HepG2 (cell line): ENCODE results near the gene CEP128. TPM values are rescaled to one million over a fixed set of nuclear protein-coding genes. Genes with fewer than 3 reads are reported as not detected.

Experiments used
- ATAC-seq: fragments of 200-7000 bp; cut with Tn5 transposase; 3 replicates; pipeline ENCODE4 v1.9.1; 2020; ENCODE audit warnings: mild to moderate bottlenecking, moderate library complexity
- BruUV-seq: library from RNA; stranded (reverse); fragments of 400-500 nt; replicated peaks from 2 replicates; lab custom pipeline; 2021; lab: Mats Ljungman, UMichigan
- CTCF ChIA-PET: fragments of 300-600 bp; formaldehyde crosslinking; extraction: SDS; loops from one replicate; lab custom pipeline; 2021; ENCODE audit warnings: low total read pairs, inconsistent platforms, low intra/inter-chr PET ratio; lab: Yijun Ruan, JAX
- POLR2A ChIA-PET: fragments of 350-600 bp; sonication (Branson Sonifier 250); formaldehyde crosslinking; loops from one replicate; lab custom pipeline; 2020; ENCODE audit warnings: antibody characterized with exemption, inconsistent platforms; lab: Yijun Ruan, JAX
- DNase-seq: peaks from one replicate; pipeline ENCODE4 v3.0.0-alpha.2; 2015; ENCODE audit warnings: low spot score
- FAIRE-seq: peaks from 3 replicates; lab custom pipeline; 2011; peaks lifted over from hg19 to GRCh38; lab: Jason Lieb, UNC
- H2AFZ ChIP-seq: one replicate; pipeline ENCODE4 v1.6.1; 2011; ENCODE audit warnings: low read length, inconsistent platforms
- H3K27ac ChIP-seq: fragments of 300-600 bp; 3 replicates; pipeline ENCODE4 v1.8.0; 2011; ENCODE audit warnings: mixed run types, mild to moderate bottlenecking, mixed read lengths, low read length, inconsistent platforms; ENCODE audit not compliant: insufficient read depth; ENCODE audit errors: extremely low read length
- H3K27me3 ChIP-seq, 2 experiments: fragments of 200-600 bp in 1 of 2; 2 replicates in 1 of 2; 3 replicates in 1 of 2; pipeline versions ENCODE4 v1.6.0 to v1.8.0; 2011; ENCODE audit warnings: low read length in 2 of 2, mild to moderate bottlenecking in 2 of 2, moderate library complexity in 2 of 2, inconsistent platforms in 1 of 2; ENCODE audit not compliant: insufficient read depth in 2 of 2, control insufficient read depth in 1 of 2
- H3K36me3 ChIP-seq, 2 experiments: fragments of 200-600 bp in 1 of 2; replicated peaks in 1 of 2; 2 replicates in 1 of 2; 3 replicates in 1 of 2; pipeline versions ENCODE4 v1.5.1 to v1.8.0; 2011; ENCODE audit warnings: low read length in 2 of 2, inconsistent platforms in 1 of 2; ENCODE audit not compliant: insufficient read depth in 2 of 2, control insufficient read depth in 1 of 2
- H3K4me1 ChIP-seq: 2 replicates; pipeline ENCODE4 v1.5.1; 2012; ENCODE audit warnings: low read length, inconsistent platforms; ENCODE audit not compliant: insufficient read depth
- H3K4me2 ChIP-seq: 2 replicates; pipeline ENCODE4 v1.6.0; 2011; ENCODE audit warnings: low read depth, low read length, inconsistent platforms
- H3K4me3 ChIP-seq, 3 experiments: fragments of 200-600 bp in 1 of 3; sonication (generic), shearing (Covaris generic) in 1 of 3; replicated peaks in 1 of 3; 2 replicates each; pipeline ENCODE4 v1.5.1; 2011 to 2016; ENCODE audit warnings: low read length in 3 of 3, inconsistent platforms in 2 of 3, low read depth in 2 of 3, mild to moderate bottlenecking in 2 of 3, control low read depth in 1 of 3, mixed read lengths in 1 of 3; ENCODE audit not compliant: insufficient read depth in 1 of 3
- H3K79me2 ChIP-seq: one replicate; pipeline ENCODE4 v1.6.1; 2011; ENCODE audit warnings: low read length, inconsistent platforms; ENCODE audit not compliant: insufficient read depth
- H3K9ac ChIP-seq: 2 replicates; pipeline ENCODE4 v1.6.0; 2011; ENCODE audit warnings: mild to moderate bottlenecking, low read depth, low read length, inconsistent platforms; ENCODE audit not compliant: insufficient read depth
- H3K9me3 ChIP-seq: 2 replicates; pipeline ENCODE4 v1.5.1; 2012; ENCODE audit warnings: mild to moderate bottlenecking, low read length
- H4K20me1 ChIP-seq: 2 replicates; pipeline ENCODE4 v1.6.0; 2011; ENCODE audit warnings: inconsistent platforms, mild to moderate bottlenecking, low read length, moderate library complexity; ENCODE audit not compliant: insufficient read depth
- ATF7-NPFF ChIP-seq: sonication (generic); formaldehyde crosslinking; IDR thresholded peaks from 2 replicates; pipeline ENCODE4 v1.8.1; 2023; ENCODE audit warnings: mild to moderate bottlenecking, low read depth, missing genetic modification reagents, moderate library complexity
- FOXP1 ChIP-seq, 2 experiments: fragments of 450-650 bp in 1 of 2; IDR thresholded peaks; 2 replicates each; pipeline ENCODE4 v1.6.1; 2017 to 2018; ENCODE audit warnings: antibody characterized with exemption in 1 of 2
- FUBP1 ChIP-seq: sonication (generic); formaldehyde crosslinking; IDR thresholded peaks from 2 replicates; pipeline ENCODE4 v1.5.1; 2020; ENCODE audit warnings: missing genetic modification reagents, mild to moderate bottlenecking, borderline replicate concordance
- GTF2F1 ChIP-seq: fragments of 150-350 bp; IDR thresholded peaks from 2 replicates; pipeline ENCODE4 v1.6.1; 2014; ENCODE audit warnings: low read length
- KDM5A ChIP-seq: fragments of 200-600 bp; sonication (generic); IDR thresholded peaks from 2 replicates; pipeline ENCODE4 v1.7.0; 2018; ENCODE audit warnings: antibody characterized with exemption, mild to moderate bottlenecking, low read length, borderline replicate concordance
- NCOR1 ChIP-seq: fragments of 200-600 bp; sonication (generic); IDR thresholded peaks from 2 replicates; pipeline ENCODE4 v1.7.0; 2017; ENCODE audit warnings: antibody characterized with exemption, low read length, borderline replicate concordance
- RAD21 ChIP-seq: fragments of 450-650 bp; formaldehyde crosslinking; IDR thresholded peaks from 2 replicates; pipeline ENCODE4 v1.5.0; 2020; ENCODE audit warnings: mild to moderate bottlenecking
- TBL1XR1 ChIP-seq: fragments of 150-350 bp; IDR thresholded peaks from 2 replicates; pipeline ENCODE4 v1.6.1; 2014; ENCODE audit warnings: borderline replicate concordance, low read length; ENCODE audit not compliant: partially characterized antibody
- ZBTB1 ChIP-seq: sonication (generic); formaldehyde crosslinking; IDR thresholded peaks from 2 replicates; pipeline ENCODE4 v1.4.0; 2020; ENCODE audit warnings: missing genetic modification reagents, borderline replicate concordance
- ZNF335 ChIP-seq: sonication (generic); formaldehyde crosslinking; IDR thresholded peaks from 2 replicates; pipeline ENCODE4 v1.4.0; 2020; ENCODE audit warnings: missing genetic modification reagents
- WGBS: methylation state at CpG from one replicate; pipeline ENCODE4 v1.1.6; 2017; ENCODE audit warnings: low lambda C conversion rate; 5-methylcytosine and 5-hydroxymethylcytosine counted together
- in situ Hi-C: cut with HindIII; loops from 2 replicates; pipeline ENCODE4 v1.10.0; 2017; ENCODE audit warnings: low pct_unique_long_range_greater_than_20kb; ENCODE audit not compliant: extremely low pct_ligation_motif_present
- intact Hi-C: fragments of 100-400 bp; cut with micrococcal nuclease; formaldehyde crosslinking; loops from one replicate; pipeline ENCODE4 v1.10.0; 2022; ENCODE audit not compliant: unreplicated experiment
- polyA plus RNA-seq, 8 experiments: library from polyadenylated mRNA; depleted of rRNA in 3 of 8; stranded (reverse) in 7 of 8; unstranded in 1 of 8; fragments of >200 nt; fragmentation: Illumina TruSeq in 4 of 8; extraction: Trizol in 4 of 8; gene quantifications; 2 replicates each; pipeline versions ENCODE4 v1.2.1 to v1.2.3, GENCODE V29; 2011 to 2016; ENCODE audit warnings: low read depth in 4 of 8, missing spikeins in 1 of 8, mixed read lengths in 1 of 8; ENCODE audit not compliant: insufficient read depth in 1 of 8
- total RNA-seq, 5 experiments: library from RNA; depleted of rRNA; stranded (reverse); fragments of >200 nt; fragmentation: Illumina TruSeq; extraction: Trizol; gene quantifications; 2 replicates each; pipeline ENCODE4 v1.2.3, GENCODE V29; 2016; ENCODE audit warnings: low read depth in 1 of 5
- TF ChIP-seq, protein P1 (sequence below): sonication (generic); formaldehyde crosslinking; IDR thresholded peaks from 2 replicates; pipeline ENCODE4 v1.4.0; 2020; ENCODE audit warnings: missing genetic modification reagents

Gene CEP128
- total and polyA plus RNA-seq, 2 of the 13 experiments (the other 11 are each of a cell fraction or from before 2014, with no cell fraction given) = 1.3 to 7.5 TPM

GRCh38 chr14:80726211-80726610 lies 215.3 kb downstream of the CEP128 start:
- POLR2A ChIA-PET = no interaction called here
- Histone ChIP-seq H3K79me2 (no peaks in the 10 kb centered on the region), H3K4me3 (no peak overlapping the region), H3K9me3 (no peaks in the 10 kb centered on the region), H2AFZ (no peak overlapping the region), H4K20me1 (no peaks in the 10 kb centered on the region), H3K27me3 (no peaks in the 10 kb centered on the region; a peak in 1 of 5 replicates), H3K36me3 (no peaks in the 10 kb centered on the region), H3K9ac (no peak overlapping the region), H3K4me2 (no peak overlapping the region), H3K27ac (no peak overlapping the region), H3K4me1 (no peaks in the 10 kb centered on the region)
- no peak for FAIRE-seq
- intact Hi-C loops (no loop called here), in situ Hi-C loops (no loop called here)
- ATAC-seq = no peak
- TF ChIP-seq ZBTB1 (CRISPR knock-in tag) (no peak), NCOR1 (no peak), GTF2F1 (no peak), ATF7-NPFF (no peak), TBL1XR1 (no peak), FUBP1 (CRISPR knock-in tag) (no peak), ZNF335 (CRISPR knock-in tag) (no peak), KDM5A (no peak), FOXP1 (IDR thresholded peaks at IDR 0.05) (no peak), FOXP1 (CRISPR knock-in tag; IDR thresholded peaks at IDR 0.05) (no peak), RAD21 (CRISPR knock-in tag) (no peak)
- TF ChIP-seq, protein P1, sequence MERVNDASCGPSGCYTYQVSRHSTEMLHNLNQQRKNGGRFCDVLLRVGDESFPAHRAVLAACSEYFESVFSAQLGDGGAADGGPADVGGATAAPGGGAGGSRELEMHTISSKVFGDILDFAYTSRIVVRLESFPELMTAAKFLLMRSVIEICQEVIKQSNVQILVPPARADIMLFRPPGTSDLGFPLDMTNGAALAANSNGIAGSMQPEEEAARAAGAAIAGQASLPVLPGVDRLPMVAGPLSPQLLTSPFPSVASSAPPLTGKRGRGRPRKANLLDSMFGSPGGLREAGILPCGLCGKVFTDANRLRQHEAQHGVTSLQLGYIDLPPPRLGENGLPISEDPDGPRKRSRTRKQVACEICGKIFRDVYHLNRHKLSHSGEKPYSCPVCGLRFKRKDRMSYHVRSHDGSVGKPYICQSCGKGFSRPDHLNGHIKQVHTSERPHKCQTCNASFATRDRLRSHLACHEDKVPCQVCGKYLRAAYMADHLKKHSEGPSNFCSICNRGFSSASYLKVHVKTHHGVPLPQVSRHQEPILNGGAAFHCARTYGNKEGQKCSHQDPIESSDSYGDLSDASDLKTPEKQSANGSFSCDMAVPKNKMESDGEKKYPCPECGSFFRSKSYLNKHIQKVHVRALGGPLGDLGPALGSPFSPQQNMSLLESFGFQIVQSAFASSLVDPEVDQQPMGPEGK (CRISPR knock-in tag) = no peak
- 96% methylated on average over 1 of the region's 1 CpG for WGBS
- BruUV-seq = no TSS peak
- CTCF ChIA-PET = no interaction called here
- no peak for DNase-seq
